Parathyroid adenoma (tissue), 2 donors: ENCODE measurements around the gene ARHGAP26.

Experiments
- H2AFZ ChIP-seq: fragments of 300-600 bp; sonication (generic); one replicate; pipeline ENCODE4 v1.7.0; 2017; ENCODE audit warnings: antibody characterized with exemption, mild to moderate bottlenecking
- H3K27ac ChIP-seq: fragments of 300-600 bp; sonication (generic); one replicate; pipeline ENCODE4 v1.7.0; 2017
- H3K27me3 ChIP-seq: fragments of 300-600 bp; sonication (generic); one replicate; pipeline ENCODE4 v1.7.0; 2017; ENCODE audit warnings: low read length; ENCODE audit not compliant: control insufficient read depth, insufficient read depth
- H3K36me3 ChIP-seq: fragments of 300-600 bp; sonication (generic); one replicate; pipeline ENCODE4 v1.7.0; 2017; ENCODE audit warnings: low read length; ENCODE audit not compliant: control insufficient read depth, insufficient read depth
- H3K4me1 ChIP-seq: fragments of 300-600 bp; sonication (generic); one replicate; pipeline ENCODE4 v1.7.0; 2017; ENCODE audit warnings: control low read depth
- H3K4me2 ChIP-seq: fragments of 300-600 bp; sonication (generic); one replicate; pipeline ENCODE4 v1.7.0; 2017; ENCODE audit warnings: low read length
- H3K4me3 ChIP-seq: fragments of 300-600 bp; sonication (generic); one replicate; pipeline ENCODE4 v1.7.0; 2017; ENCODE audit warnings: low read depth, low read length
- H3K79me2 ChIP-seq: fragments of 300-600 bp; sonication (generic); one replicate; pipeline ENCODE4 v1.7.0; 2017; ENCODE audit warnings: control low read depth
- H3K9ac ChIP-seq: fragments of 300-600 bp; sonication (generic); one replicate; pipeline ENCODE4 v1.7.0; 2017; ENCODE audit warnings: mild to moderate bottlenecking
- H3K9me3 ChIP-seq: fragments of 300-600 bp; sonication (generic); one replicate; pipeline ENCODE4 v1.7.0; 2017; ENCODE audit warnings: low read length; ENCODE audit not compliant: control insufficient read depth
- TF ChIP-seq, protein P1 (sequence below): fragments of 300-600 bp; sonication (generic); IDR thresholded peaks from one replicate; pipeline ENCODE4 v1.7.0; 2017; ENCODE audit warnings: antibody characterized with exemption, mild to moderate bottlenecking
- donor health status: primary hyperparathyroidism.

Gene ARHGAP26

DNA sequence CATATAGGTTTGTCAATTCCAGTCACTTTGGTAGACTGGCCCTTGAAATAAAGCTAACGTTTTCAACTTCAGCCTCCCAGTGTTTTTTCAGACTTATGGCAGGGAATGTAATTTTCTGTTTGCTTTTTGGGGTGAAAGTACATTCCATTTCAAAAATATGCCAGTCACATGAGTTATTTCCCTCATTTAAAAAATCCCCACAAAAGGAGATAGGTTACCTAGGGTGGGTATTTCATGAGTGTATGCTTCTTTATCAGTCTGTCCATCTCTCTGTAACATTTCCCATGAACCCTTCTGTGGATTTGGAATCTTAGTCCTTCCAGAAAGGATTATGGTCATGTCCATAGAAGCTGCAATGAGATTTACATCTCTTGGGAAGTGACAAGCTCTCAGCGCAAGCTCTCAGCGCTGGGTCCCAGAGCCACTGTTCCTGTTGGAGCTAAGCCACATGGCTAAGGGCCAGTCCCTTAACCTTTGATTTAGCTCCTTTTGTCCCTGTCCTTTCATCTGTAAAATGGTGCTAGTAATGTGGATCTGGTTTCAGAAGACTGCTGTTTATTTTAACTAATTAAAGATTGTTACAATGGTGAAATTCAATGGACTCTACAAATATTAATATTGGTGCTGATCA lies 338.4 kb downstream of the ARHGAP26 start:
- H3K9me3 ChIP-seq = no peaks in the 10 kb centered on the region
- no peaks in the 10 kb centered on the region for H3K36me3 ChIP-seq
- no peak overlapping the region for H3K4me3 ChIP-seq
- no peaks in the 10 kb centered on the region for H3K79me2 ChIP-seq
- H3K4me2 ChIP-seq = no peak overlapping the region
- H3K27ac ChIP-seq = no peak overlapping the region
- no peak overlapping the region for H3K9ac ChIP-seq
- no peaks in the 10 kb centered on the region for H3K27me3 ChIP-seq
- H3K4me1 ChIP-seq = peaks cover 6% of the 10 kb centered on the region
- TF ChIP-seq, protein P1, sequence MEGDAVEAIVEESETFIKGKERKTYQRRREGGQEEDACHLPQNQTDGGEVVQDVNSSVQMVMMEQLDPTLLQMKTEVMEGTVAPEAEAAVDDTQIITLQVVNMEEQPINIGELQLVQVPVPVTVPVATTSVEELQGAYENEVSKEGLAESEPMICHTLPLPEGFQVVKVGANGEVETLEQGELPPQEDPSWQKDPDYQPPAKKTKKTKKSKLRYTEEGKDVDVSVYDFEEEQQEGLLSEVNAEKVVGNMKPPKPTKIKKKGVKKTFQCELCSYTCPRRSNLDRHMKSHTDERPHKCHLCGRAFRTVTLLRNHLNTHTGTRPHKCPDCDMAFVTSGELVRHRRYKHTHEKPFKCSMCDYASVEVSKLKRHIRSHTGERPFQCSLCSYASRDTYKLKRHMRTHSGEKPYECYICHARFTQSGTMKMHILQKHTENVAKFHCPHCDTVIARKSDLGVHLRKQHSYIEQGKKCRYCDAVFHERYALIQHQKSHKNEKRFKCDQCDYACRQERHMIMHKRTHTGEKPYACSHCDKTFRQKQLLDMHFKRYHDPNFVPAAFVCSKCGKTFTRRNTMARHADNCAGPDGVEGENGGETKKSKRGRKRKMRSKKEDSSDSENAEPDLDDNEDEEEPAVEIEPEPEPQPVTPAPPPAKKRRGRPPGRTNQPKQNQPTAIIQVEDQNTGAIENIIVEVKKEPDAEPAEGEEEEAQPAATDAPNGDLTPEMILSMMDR = no peak
- no peak overlapping the region for H2AFZ ChIP-seq

DNA sequence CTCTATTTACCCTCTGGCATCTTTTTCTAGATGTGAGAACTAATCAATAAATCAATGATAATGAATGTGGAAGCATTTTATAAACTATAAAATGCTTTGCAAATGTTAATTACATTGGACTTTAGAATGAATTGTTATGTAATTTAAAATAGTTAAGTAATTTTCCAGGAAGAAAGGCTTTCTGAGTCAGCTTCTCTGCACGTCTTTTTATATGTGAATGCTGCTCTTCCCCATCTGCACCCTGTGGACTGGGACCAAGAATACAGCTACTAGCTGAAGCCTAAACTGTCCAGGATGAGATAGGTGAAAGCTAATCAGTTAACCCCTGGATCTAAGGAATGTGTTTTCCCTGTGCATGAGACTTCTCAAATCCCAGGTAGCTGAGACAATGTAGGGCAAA lies 340.4 kb downstream of the ARHGAP26 start:
- Histone ChIP-seq H3K9me3 (no peaks in the 10 kb centered on the region), H3K4me2 (no peak overlapping the region), H3K9ac (no peak overlapping the region), H2AFZ (no peak overlapping the region), H3K4me1 (peaks cover 6% of the 10 kb centered on the region), H3K79me2 (no peaks in the 10 kb centered on the region), H3K27me3 (no peaks in the 10 kb centered on the region), H3K4me3 (no peak overlapping the region), H3K36me3 (no peaks in the 10 kb centered on the region), H3K27ac (no peak overlapping the region)
- TF ChIP-seq, protein P1 = no peak

DNA sequence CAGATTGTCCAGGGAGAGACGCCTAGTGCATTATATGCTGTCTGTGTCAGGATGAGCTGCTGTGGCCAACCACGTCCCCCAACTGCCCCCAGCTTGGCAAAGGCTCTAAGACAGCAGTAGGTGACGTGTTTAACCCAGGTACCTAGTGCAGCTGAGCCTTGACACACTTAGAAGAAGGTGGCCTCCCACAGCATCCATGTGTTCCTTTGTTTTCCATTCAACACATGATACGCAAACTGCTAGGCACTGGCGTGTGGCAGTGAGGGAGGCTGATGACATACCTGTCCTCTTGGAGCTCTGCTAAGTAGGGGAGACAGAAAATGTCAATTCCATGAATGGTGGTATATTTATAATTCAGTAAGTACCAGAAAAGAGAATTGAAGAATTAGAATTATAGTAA lies 341.6 kb downstream of the ARHGAP26 start:
- Histone ChIP-seq H3K27ac (no peak overlapping the region), H3K79me2 (no peaks in the 10 kb centered on the region), H3K4me1 (peaks cover 6% of the 10 kb centered on the region), H3K4me3 (no peak overlapping the region), H3K27me3 (no peaks in the 10 kb centered on the region), H2AFZ (no peak overlapping the region), H3K9me3 (no peaks in the 10 kb centered on the region), H3K9ac (no peak overlapping the region), H3K4me2 (no peak overlapping the region), H3K36me3 (no peaks in the 10 kb centered on the region)
- TF ChIP-seq, protein P1 = no peak

DNA sequence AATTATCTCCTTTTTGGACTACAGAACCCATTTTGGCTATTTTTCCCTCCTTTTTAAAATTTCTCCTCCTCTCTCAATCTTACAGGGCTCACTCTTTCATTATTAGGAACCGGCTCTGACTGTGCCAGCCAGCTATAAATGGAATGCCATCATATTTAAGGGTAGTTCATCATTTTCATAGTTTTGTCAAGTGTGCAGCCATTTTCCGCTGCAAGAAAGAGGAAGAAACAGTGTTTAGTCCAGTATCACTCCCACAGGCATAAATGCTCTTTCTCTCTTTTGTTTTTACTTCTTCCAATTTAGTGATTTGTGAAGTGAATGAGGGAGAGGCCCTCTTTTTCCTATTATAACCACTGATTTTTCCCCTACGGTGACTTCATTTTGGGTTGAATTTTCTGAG lies 343.3 kb downstream of the ARHGAP26 start:
- Histone ChIP-seq H2AFZ (no peak overlapping the region), H3K27me3 (no peaks in the 10 kb centered on the region), H3K9ac (no peak overlapping the region), H3K79me2 (no peaks in the 10 kb centered on the region), H3K27ac (no peak overlapping the region), H3K9me3 (no peaks in the 10 kb centered on the region), H3K4me2 (no peak overlapping the region), H3K4me3 (no peak overlapping the region), H3K4me1 (peaks cover 5% of the 10 kb centered on the region), H3K36me3 (no peaks in the 10 kb centered on the region)
- TF ChIP-seq, protein P1 = no peak

DNA sequence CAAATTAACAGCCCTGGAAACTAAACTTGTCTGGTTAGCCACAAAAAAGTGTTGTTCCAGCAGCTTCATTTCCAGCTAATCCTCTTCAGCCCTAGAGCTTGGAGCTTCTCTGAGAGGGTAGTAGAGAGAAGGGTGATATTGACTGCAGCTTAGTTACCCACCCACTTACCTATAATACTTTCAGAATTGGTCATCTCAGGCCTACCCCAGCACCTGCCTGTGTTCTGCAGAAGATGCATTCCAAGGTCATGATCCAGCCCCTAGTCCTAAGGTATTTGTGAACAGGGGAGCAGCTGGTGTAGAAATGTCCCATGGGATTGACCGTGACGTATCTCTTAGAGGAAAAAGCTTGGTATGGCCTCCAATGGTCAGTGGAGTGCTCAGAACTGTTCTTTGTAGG lies 344.3 kb downstream of the ARHGAP26 start:
- H3K27ac ChIP-seq = no peak overlapping the region
- H3K79me2 ChIP-seq = no peaks in the 10 kb centered on the region
- no peaks in the 10 kb centered on the region for H3K27me3 ChIP-seq
- no peak overlapping the region for H3K4me3 ChIP-seq
- no peaks in the 10 kb centered on the region for H3K36me3 ChIP-seq
- no peaks in the 10 kb centered on the region for H3K9me3 ChIP-seq
- TF ChIP-seq, protein P1 = no peak
- H3K4me1 ChIP-seq = no peaks in the 10 kb centered on the region
- no peak overlapping the region for H3K9ac ChIP-seq
- no peak overlapping the region for H3K4me2 ChIP-seq
- H2AFZ ChIP-seq = no peak overlapping the region
